HL-60 (cell line): ENCODE results near the gene CCDC59.

ENCODE experiments used
- CTCF ChIP-seq: IDR thresholded peaks from one replicate; pipeline ENCODE4 v1.5.1; 2011; ENCODE audit warnings: low read length, control low read depth, inconsistent platforms; ENCODE audit not compliant: insufficient read depth
- POLR2AphosphoS5 ChIP-seq: IDR thresholded peaks from 2 replicates; pipeline ENCODE4 v1.6.1; 2012; ENCODE audit warnings: low read depth
- SPI1 ChIP-seq: IDR thresholded peaks from 2 replicates; pipeline ENCODE4 v1.6.1; 2012; ENCODE audit warnings: low read depth, mild to moderate bottlenecking, borderline replicate concordance
- TF ChIP-seq, protein P1 (sequence below): IDR thresholded peaks from 2 replicates; pipeline ENCODE4 v1.6.1; 2012; ENCODE audit warnings: low read depth; ENCODE audit not compliant: insufficient replicate concordance

DNA sequence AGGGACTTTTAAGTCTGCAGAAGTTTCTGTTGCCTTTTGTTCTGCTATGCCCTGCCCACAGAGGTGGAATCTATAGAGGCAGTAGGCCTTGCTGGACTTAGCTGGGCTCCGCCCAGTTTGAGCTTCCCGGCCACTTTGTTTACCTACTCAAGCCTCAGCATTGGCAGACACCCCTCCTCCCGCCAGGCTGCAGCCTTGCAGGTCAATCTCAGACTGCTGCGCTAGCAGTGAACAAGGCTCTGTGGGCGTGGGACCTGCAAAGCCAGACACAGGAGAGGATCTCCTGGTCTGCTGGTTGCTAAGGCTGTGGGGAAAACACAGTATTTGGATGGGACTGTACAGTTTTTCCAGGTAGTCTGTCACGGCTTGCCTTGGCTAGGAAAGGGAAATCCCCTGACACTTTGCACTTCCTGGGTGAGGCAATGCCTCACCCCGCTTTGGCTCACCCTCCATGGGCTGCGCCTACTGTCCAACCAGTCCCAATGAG, 43.7 kb downstream of the CCDC59 start:
- TF ChIP-seq CTCF, result no peak
- TF ChIP-seq POLR2AphosphoS5, result no peak
- no peak for TF ChIP-seq SPI1
- TF ChIP-seq, protein P1, sequence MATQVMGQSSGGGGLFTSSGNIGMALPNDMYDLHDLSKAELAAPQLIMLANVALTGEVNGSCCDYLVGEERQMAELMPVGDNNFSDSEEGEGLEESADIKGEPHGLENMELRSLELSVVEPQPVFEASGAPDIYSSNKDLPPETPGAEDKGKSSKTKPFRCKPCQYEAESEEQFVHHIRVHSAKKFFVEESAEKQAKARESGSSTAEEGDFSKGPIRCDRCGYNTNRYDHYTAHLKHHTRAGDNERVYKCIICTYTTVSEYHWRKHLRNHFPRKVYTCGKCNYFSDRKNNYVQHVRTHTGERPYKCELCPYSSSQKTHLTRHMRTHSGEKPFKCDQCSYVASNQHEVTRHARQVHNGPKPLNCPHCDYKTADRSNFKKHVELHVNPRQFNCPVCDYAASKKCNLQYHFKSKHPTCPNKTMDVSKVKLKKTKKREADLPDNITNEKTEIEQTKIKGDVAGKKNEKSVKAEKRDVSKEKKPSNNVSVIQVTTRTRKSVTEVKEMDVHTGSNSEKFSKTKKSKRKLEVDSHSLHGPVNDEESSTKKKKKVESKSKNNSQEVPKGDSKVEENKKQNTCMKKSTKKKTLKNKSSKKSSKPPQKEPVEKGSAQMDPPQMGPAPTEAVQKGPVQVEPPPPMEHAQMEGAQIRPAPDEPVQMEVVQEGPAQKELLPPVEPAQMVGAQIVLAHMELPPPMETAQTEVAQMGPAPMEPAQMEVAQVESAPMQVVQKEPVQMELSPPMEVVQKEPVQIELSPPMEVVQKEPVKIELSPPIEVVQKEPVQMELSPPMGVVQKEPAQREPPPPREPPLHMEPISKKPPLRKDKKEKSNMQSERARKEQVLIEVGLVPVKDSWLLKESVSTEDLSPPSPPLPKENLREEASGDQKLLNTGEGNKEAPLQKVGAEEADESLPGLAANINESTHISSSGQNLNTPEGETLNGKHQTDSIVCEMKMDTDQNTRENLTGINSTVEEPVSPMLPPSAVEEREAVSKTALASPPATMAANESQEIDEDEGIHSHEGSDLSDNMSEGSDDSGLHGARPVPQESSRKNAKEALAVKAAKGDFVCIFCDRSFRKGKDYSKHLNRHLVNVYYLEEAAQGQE, result no peak
